ENCODE results near the gene ZNF569. TPM values are rescaled to one million over a fixed set of nuclear protein-coding genes. Genes with fewer than 3 reads are reported as not detected.
"Not testable (repeated sequence)": the region's sequence is repeated elsewhere in the genome, so short reads cannot be mapped to it uniquely, and the experiment has no call there.

The ZNF569 gene
- polyA plus RNA-seq, 3 donors = 0.79 to 1.2 (median 0.83) TPM

DNA sequence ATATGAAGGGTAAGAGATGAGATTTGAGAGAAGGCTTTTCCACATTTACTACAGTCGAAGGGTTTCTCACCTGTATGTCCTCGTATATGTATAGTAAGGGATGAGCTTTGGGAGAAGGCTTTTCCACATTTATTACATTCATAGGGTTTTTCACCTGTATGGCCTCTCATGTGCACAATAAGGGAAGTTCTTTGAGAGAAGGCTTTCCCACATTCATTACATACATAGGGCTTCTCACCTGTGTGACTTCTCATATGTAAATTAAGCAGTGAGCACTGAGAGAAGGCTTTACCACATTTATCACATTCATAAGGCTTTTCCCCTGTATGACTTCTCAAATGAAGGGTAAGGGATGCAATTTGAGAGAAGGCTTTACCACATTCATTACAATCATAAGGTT is 54.5 kb downstream of the ZNF569 start:
- peak overlapping the region in 1 of 3 experiments; percentile 30 for H3K4me3 ChIP-seq (replicated peaks in 1 of 3; ENCODE audit: low read depth in 2 of 3, low read length in 3 of 3)
- intact Hi-C loops (cut with micrococcal nuclease) = no loop called here
- TF ChIP-seq, protein P1, sequence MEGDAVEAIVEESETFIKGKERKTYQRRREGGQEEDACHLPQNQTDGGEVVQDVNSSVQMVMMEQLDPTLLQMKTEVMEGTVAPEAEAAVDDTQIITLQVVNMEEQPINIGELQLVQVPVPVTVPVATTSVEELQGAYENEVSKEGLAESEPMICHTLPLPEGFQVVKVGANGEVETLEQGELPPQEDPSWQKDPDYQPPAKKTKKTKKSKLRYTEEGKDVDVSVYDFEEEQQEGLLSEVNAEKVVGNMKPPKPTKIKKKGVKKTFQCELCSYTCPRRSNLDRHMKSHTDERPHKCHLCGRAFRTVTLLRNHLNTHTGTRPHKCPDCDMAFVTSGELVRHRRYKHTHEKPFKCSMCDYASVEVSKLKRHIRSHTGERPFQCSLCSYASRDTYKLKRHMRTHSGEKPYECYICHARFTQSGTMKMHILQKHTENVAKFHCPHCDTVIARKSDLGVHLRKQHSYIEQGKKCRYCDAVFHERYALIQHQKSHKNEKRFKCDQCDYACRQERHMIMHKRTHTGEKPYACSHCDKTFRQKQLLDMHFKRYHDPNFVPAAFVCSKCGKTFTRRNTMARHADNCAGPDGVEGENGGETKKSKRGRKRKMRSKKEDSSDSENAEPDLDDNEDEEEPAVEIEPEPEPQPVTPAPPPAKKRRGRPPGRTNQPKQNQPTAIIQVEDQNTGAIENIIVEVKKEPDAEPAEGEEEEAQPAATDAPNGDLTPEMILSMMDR (IDR thresholded peaks at IDR 0.05) = no peak
- DNase-seq = no peak
- H3K9me3 ChIP-seq (replicated peaks in 1 of 2; ENCODE audit: control insufficient read depth in 1 of 2, insufficient read depth in 1 of 2, low read length in 2 of 2) = peaks cover 38 to 99% of the 10 kb centered on the region in 2 donors
- H3K27ac ChIP-seq (ENCODE audit: low read depth in 1 of 2, low read length in 2 of 2) = no peak overlapping the region
- WGBS (ENCODE audit: insufficient coverage) = no CpG with 5 or more reads among the region's 2 CpGs
- peaks cover 3 to 30% of the 10 kb centered on the region in 2 donors for H3K36me3 ChIP-seq (replicated peaks in 1 of 2; ENCODE audit: control insufficient read depth in 1 of 2, insufficient read depth in 2 of 2, low read length in 2 of 2)
- Mint-ChIP-seq H3K4me3 (no peak overlapping the region), H3K36me3 (peaks cover 5 to 15% of the 10 kb centered on the region in 2 donors), H3K27me3 (ENCODE audit: low read depth in 3 of 3) (no peaks in the 10 kb centered on the region), H3K4me1 (no peaks in the 10 kb centered on the region), H3K27ac (no peak overlapping the region), H3K9me3 (peaks cover 26 to 89% (median 81%) of the 10 kb centered on the region in 7 donors)
- no peaks in the 10 kb centered on the region for H4K20me1 ChIP-seq (ENCODE audit: insufficient read depth, low read length)
- no peaks in the 10 kb centered on the region for H3K27me3 ChIP-seq (ENCODE audit: control insufficient read depth in 2 of 2, insufficient read depth in 2 of 2, low read length in 2 of 2)
- H3K4me2 ChIP-seq (replicated peaks; ENCODE audit: extremely low read depth, low read length, poor library complexity, severe bottlenecking) = no peak overlapping the region
- no peaks in the 10 kb centered on the region for H3K4me1 ChIP-seq (ENCODE audit: control insufficient read depth in 1 of 2, insufficient read depth in 2 of 2, low read length in 2 of 2)
- no peak overlapping the region for H2AFZ ChIP-seq (ENCODE audit: insufficient read depth, low read depth, low read length, poor library complexity, severe bottlenecking)
- no peaks in the 10 kb centered on the region for H3K79me2 ChIP-seq (ENCODE audit: insufficient read depth, low read length)
- no peak overlapping the region for H3K9ac ChIP-seq (ENCODE audit: insufficient read depth, low read length, poor library complexity, severe bottlenecking)

DNA sequence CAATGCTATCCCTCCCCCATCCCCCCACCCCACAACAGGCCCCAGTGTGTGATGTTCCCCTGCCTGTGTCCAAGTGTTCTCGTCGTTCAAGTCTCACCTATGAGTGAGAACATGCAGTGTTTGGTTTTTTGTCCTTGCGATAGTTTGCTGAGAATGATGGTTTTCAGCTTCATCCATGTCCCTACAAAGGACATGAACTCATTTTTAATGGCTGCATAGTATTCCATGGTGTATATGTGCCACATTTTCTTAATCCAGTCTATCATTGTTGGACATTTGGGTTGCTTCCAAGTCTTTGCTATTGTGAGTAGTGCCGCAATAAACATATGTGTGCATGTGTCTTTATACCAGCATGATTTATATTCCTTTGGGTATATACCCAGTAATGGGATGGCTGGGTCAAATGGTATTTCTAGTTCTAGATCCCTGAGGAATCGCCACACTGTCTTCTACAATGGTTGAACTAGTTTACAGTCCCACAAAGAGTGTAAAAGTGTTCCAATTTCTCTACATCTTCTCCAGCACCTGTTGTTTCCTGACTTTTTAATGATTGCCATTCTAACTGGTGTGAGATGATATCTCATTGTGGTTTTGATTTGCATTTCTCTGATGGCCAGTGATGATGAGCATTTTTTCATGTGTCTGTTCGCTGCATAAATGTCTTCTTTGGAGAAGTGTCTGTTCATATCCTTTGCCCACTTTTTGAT is 61.0 kb downstream of the ZNF569 start:
- H3K27me3 ChIP-seq (ENCODE audit: control insufficient read depth in 2 of 2, insufficient read depth in 2 of 2, low read length in 2 of 2); intact Hi-C loops (cut with micrococcal nuclease); DNase-seq; H3K27ac ChIP-seq (ENCODE audit: low read depth in 1 of 2, low read length in 2 of 2); H3K4me3 Mint-ChIP-seq; H3K27ac Mint-ChIP-seq; H3K36me3 Mint-ChIP-seq; H2AFZ ChIP-seq (ENCODE audit: insufficient read depth, low read depth, low read length, poor library complexity, severe bottlenecking); H3K9ac ChIP-seq (ENCODE audit: insufficient read depth, low read length, poor library complexity, severe bottlenecking); H3K4me1 Mint-ChIP-seq; H3K4me1 ChIP-seq (ENCODE audit: control insufficient read depth in 1 of 2, insufficient read depth in 2 of 2, low read length in 2 of 2); H3K4me3 ChIP-seq (replicated peaks in 1 of 3; ENCODE audit: low read depth in 2 of 3, low read length in 3 of 3); H3K79me2 ChIP-seq (ENCODE audit: insufficient read depth, low read length); H3K27me3 Mint-ChIP-seq (ENCODE audit: low read depth in 3 of 3); H4K20me1 ChIP-seq (ENCODE audit: insufficient read depth, low read length); H3K36me3 ChIP-seq (replicated peaks in 1 of 2; ENCODE audit: control insufficient read depth in 1 of 2, insufficient read depth in 2 of 2, low read length in 2 of 2); H3K4me2 ChIP-seq (replicated peaks; ENCODE audit: extremely low read depth, low read length, poor library complexity, severe bottlenecking): not testable (repeated sequence)
- H3K9me3 Mint-ChIP-seq = peaks cover 41 to 89% (median 77%) of the 10 kb centered on the region in 7 donors
- WGBS (ENCODE audit: insufficient coverage) = 60% methylated on average over 1 of the region's 6 CpGs
- H3K9me3 ChIP-seq (replicated peaks in 1 of 2; ENCODE audit: control insufficient read depth in 1 of 2, insufficient read depth in 1 of 2, low read length in 2 of 2) = peaks cover 50 to 87% of the 10 kb centered on the region in 2 donors

Measured in CD14-positive monocyte (primary cell).